Measurements from ENCODE around the gene SNU13. TPM values are rescaled to one million over a fixed set of nuclear protein-coding genes. Genes with fewer than 3 reads are reported as not detected.

SNU13 gene
- total RNA-seq, 1 experiment from 2014 or later, result 203 TPM

- Histone ChIP-seq H4K91ac (ENCODE audit: insufficient read length, low read depth, low read length) (no peak overlapping the region), H3K27ac (ENCODE audit: insufficient read length, low read depth, low read length) (no peak overlapping the region), H2BK5ac (ENCODE audit: insufficient read length, low read length) (no peak overlapping the region), H3K79me1 (ENCODE audit: insufficient read depth, low read depth, low read length, poor library complexity, severe bottlenecking) (no peaks in the 10 kb centered on the region), H3K4ac (ENCODE audit: low read depth, low read length) (no peak overlapping the region), H3K56ac (ENCODE audit: insufficient read length, low read depth, low read length) (no peak overlapping the region), H2AFZ (ENCODE audit: low read length) (no peak overlapping the region), H3K4me2 (ENCODE audit: insufficient read depth, insufficient read length, low read length) (no peak overlapping the region), H2BK20ac (ENCODE audit: low read depth, low read length, poor library complexity, severe bottlenecking) (no peak overlapping the region), H4K20me1 (ENCODE audit: control insufficient read depth, insufficient read depth, insufficient read length) (no peaks in the 10 kb centered on the region), H3K9ac (ENCODE audit: extremely low read depth, insufficient read length, low read length) (no peak overlapping the region), H3K9me3 (ENCODE audit: control insufficient read depth, low read depth, low read length) (no peaks in the 10 kb centered on the region), H3T11ph (ENCODE audit: low read length) (no peak overlapping the region), H3K18ac (ENCODE audit: insufficient read length, low read depth, low read length) (no peak overlapping the region), H3K4me1 (ENCODE audit: insufficient read depth, low read length) (no peaks in the 10 kb centered on the region), H3K79me2 (ENCODE audit: insufficient read depth, low read length) (peaks cover 11% of the 10 kb centered on the region; the same call in 1 of the 2 replicates), H4K8ac (replicated peaks; ENCODE audit: insufficient read length, low read depth, low read length) (no peak overlapping the region), H3K14ac (ENCODE audit: insufficient read depth, low read length) (no peak overlapping the region), H3K23ac (ENCODE audit: insufficient read length, low read depth, low read length) (no peak overlapping the region), H2BK120ac (ENCODE audit: low read depth, low read length, poor library complexity, severe bottlenecking) (no peak overlapping the region), H3K27me3 (ENCODE audit: insufficient read depth, low read length) (no peaks in the 10 kb centered on the region), H4K5ac (ENCODE audit: insufficient read length, low read depth, low read length) (no peak overlapping the region), H2BK15ac (ENCODE audit: low read depth, low read length) (no peak overlapping the region), H2BK12ac (ENCODE audit: insufficient read length, low read depth, low read length) (no peak overlapping the region), H2AK5ac (ENCODE audit: insufficient read length, low read length) (no peak overlapping the region), H3K23me2 (ENCODE audit: insufficient read length, low read depth, low read length, poor library complexity, severe bottlenecking) (peaks cover 13% of the 10 kb centered on the region)
- no CpG with 5 or more reads among the region's 3 CpGs for WGBS (ENCODE audit: extremely low coverage, insufficient read length, low lambda C conversion rate)
- Mint-ChIP-seq H3K4me3 (no peak overlapping the region), H3K27me3 (ENCODE audit: low read depth) (no peaks in the 10 kb centered on the region), H3K36me3 (ENCODE audit: insufficient read depth in 1 of 3, low read depth in 3 of 3) (no peaks in the 10 kb centered on the region; a peak in 2 of 7 replicates), H3K27ac (no peak overlapping the region), H3K4me1 (peaks cover 9 to 10% of the 10 kb centered on the region in 2 experiments), H3K9me3 (no peaks in the 10 kb centered on the region)
- no peak for DNase-seq
- TF ChIP-seq, protein P1, sequence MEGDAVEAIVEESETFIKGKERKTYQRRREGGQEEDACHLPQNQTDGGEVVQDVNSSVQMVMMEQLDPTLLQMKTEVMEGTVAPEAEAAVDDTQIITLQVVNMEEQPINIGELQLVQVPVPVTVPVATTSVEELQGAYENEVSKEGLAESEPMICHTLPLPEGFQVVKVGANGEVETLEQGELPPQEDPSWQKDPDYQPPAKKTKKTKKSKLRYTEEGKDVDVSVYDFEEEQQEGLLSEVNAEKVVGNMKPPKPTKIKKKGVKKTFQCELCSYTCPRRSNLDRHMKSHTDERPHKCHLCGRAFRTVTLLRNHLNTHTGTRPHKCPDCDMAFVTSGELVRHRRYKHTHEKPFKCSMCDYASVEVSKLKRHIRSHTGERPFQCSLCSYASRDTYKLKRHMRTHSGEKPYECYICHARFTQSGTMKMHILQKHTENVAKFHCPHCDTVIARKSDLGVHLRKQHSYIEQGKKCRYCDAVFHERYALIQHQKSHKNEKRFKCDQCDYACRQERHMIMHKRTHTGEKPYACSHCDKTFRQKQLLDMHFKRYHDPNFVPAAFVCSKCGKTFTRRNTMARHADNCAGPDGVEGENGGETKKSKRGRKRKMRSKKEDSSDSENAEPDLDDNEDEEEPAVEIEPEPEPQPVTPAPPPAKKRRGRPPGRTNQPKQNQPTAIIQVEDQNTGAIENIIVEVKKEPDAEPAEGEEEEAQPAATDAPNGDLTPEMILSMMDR (conservative IDR thresholded peaks at IDR 0.05), result no peak
Measured at GRCh38 chr22:41690476-41690875, 1.8 kb upstream of the SNU13 start.

Measured in H9 (cell line).